Measurements from ENCODE around the gene ZBTB40. TPM values are rescaled to one million over a fixed set of nuclear protein-coding genes. Genes with fewer than 3 reads are reported as not detected.

The ZBTB40 gene
- total RNA-seq, 1 experiment from 2014 or later = 21.4 TPM

- Histone ChIP-seq H3F3A (ENCODE audit: insufficient read depth, low read depth) (no peaks in the 10 kb centered on the region), H4K20me1 (ENCODE audit: insufficient read depth) (no peaks in the 10 kb centered on the region), H3K9me3 (ENCODE audit: insufficient read depth, low read depth) (no peaks in the 10 kb centered on the region), H3K27ac (no peak overlapping the region), H3K27me3 (ENCODE audit: insufficient read depth, low read depth) (peaks cover 56% of the 10 kb centered on the region), H3K36me3 (ENCODE audit: low read depth) (no peaks in the 10 kb centered on the region), H3K4me2 (no peak overlapping the region), H3K4me3 (no peak overlapping the region), H3K79me2 (ENCODE audit: low read depth) (no peaks in the 10 kb centered on the region), H3K9me2 (ENCODE audit: insufficient read depth) (no peaks in the 10 kb centered on the region), H2AFZ (no peak overlapping the region), H3K4me1 (replicated peaks; ENCODE audit: insufficient read depth) (no peaks in the 10 kb centered on the region)
- POLR2A ChIA-PET (ENCODE audit: unreplicated experiment) = no interaction called here
- DNase-seq = no peak
- no TSS peak for BruUV-seq (replicated peaks)
- CTCF ChIA-PET = no interaction called here
- TF ChIP-seq, protein P1, sequence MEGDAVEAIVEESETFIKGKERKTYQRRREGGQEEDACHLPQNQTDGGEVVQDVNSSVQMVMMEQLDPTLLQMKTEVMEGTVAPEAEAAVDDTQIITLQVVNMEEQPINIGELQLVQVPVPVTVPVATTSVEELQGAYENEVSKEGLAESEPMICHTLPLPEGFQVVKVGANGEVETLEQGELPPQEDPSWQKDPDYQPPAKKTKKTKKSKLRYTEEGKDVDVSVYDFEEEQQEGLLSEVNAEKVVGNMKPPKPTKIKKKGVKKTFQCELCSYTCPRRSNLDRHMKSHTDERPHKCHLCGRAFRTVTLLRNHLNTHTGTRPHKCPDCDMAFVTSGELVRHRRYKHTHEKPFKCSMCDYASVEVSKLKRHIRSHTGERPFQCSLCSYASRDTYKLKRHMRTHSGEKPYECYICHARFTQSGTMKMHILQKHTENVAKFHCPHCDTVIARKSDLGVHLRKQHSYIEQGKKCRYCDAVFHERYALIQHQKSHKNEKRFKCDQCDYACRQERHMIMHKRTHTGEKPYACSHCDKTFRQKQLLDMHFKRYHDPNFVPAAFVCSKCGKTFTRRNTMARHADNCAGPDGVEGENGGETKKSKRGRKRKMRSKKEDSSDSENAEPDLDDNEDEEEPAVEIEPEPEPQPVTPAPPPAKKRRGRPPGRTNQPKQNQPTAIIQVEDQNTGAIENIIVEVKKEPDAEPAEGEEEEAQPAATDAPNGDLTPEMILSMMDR (conservative IDR thresholded peaks at IDR 0.05) = no peak
- TF ChIP-seq EZH2 (IDR thresholded peaks at IDR 0.05; ENCODE audit: low read depth) = no peak
- intact Hi-C loops (cut with micrococcal nuclease; ENCODE audit: unreplicated experiment) = no loop called here
Measured at GRCh38 chr1:22550021-22550420, 98.4 kb downstream of the ZBTB40 start.

GRCh38 chr1:22551591-22551990 is 99.9 kb downstream of the ZBTB40 start:
- ChIA-PET POLR2A (ENCODE audit: unreplicated experiment) (no interaction called here), CTCF (no interaction called here)
- Histone ChIP-seq H3K4me2 (no peak overlapping the region), H3K27ac (no peak overlapping the region), H3K27me3 (ENCODE audit: insufficient read depth, low read depth) (peaks cover 57% of the 10 kb centered on the region), H3K9me3 (ENCODE audit: insufficient read depth, low read depth) (no peaks in the 10 kb centered on the region), H2AFZ (no peak overlapping the region), H3F3A (ENCODE audit: insufficient read depth, low read depth) (no peaks in the 10 kb centered on the region), H3K4me3 (no peak overlapping the region), H3K36me3 (ENCODE audit: low read depth) (no peaks in the 10 kb centered on the region), H3K9me2 (ENCODE audit: insufficient read depth) (no peaks in the 10 kb centered on the region), H3K79me2 (ENCODE audit: low read depth) (no peaks in the 10 kb centered on the region), H4K20me1 (ENCODE audit: insufficient read depth) (no peaks in the 10 kb centered on the region), H3K4me1 (replicated peaks; ENCODE audit: insufficient read depth) (no peaks in the 10 kb centered on the region)
- TF ChIP-seq, protein P1 (conservative IDR thresholded peaks at IDR 0.05) = no peak
- TF ChIP-seq EZH2 (IDR thresholded peaks at IDR 0.05; ENCODE audit: low read depth) = no peak
- no peak for DNase-seq
- no TSS peak for BruUV-seq (replicated peaks)
- intact Hi-C loops (cut with micrococcal nuclease; ENCODE audit: unreplicated experiment) = no loop called here

DNA sequence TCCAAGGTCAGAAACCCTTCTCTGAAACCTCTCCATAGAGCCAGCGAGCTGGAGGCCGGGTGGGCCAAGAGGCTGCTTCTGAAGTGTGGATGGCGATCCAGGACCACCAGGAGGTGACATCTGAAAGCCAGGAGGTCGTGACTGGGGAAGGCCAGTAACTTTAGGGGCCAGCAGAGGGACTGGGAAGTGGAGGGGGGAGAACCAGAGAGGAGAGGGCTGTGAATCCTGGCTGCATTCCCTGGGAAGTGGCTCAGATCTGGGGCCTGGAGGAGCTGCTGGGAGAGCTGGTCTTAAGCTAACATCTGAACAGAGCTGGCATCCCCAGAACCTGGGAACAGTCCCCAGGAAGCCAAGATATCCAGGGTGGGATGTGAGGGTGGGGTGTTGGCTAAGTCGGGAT is 100.4 kb downstream of the ZBTB40 start:
- H2AFZ ChIP-seq = no peak overlapping the region
- ChIA-PET CTCF (no interaction called here), POLR2A (ENCODE audit: unreplicated experiment) (no interaction called here)
- H3K4me2 ChIP-seq = no peak overlapping the region
- H3K4me1 ChIP-seq (replicated peaks; ENCODE audit: insufficient read depth) = no peaks in the 10 kb centered on the region
- no peaks in the 10 kb centered on the region for H3K36me3 ChIP-seq (ENCODE audit: low read depth)
- H3K4me3 ChIP-seq = no peak overlapping the region
- intact Hi-C loops (cut with micrococcal nuclease; ENCODE audit: unreplicated experiment) = no loop called here
- H3K9me3 ChIP-seq (ENCODE audit: insufficient read depth, low read depth) = no peaks in the 10 kb centered on the region
- TF ChIP-seq, protein P1 (conservative IDR thresholded peaks at IDR 0.05) = no peak
- TF ChIP-seq EZH2 (IDR thresholded peaks at IDR 0.05; ENCODE audit: low read depth) = no peak
- no TSS peak for BruUV-seq (replicated peaks)
- no peak for DNase-seq
- no peaks in the 10 kb centered on the region for H3F3A ChIP-seq (ENCODE audit: insufficient read depth, low read depth)
- H3K9me2 ChIP-seq (ENCODE audit: insufficient read depth) = no peaks in the 10 kb centered on the region
- H3K79me2 ChIP-seq (ENCODE audit: low read depth) = no peaks in the 10 kb centered on the region
- peaks cover 57% of the 10 kb centered on the region for H3K27me3 ChIP-seq (ENCODE audit: insufficient read depth, low read depth)
- H3K27ac ChIP-seq = no peak overlapping the region
- H4K20me1 ChIP-seq (ENCODE audit: insufficient read depth) = no peaks in the 10 kb centered on the region
